ENCODE measurements around the gene ARID1B.

DNA sequence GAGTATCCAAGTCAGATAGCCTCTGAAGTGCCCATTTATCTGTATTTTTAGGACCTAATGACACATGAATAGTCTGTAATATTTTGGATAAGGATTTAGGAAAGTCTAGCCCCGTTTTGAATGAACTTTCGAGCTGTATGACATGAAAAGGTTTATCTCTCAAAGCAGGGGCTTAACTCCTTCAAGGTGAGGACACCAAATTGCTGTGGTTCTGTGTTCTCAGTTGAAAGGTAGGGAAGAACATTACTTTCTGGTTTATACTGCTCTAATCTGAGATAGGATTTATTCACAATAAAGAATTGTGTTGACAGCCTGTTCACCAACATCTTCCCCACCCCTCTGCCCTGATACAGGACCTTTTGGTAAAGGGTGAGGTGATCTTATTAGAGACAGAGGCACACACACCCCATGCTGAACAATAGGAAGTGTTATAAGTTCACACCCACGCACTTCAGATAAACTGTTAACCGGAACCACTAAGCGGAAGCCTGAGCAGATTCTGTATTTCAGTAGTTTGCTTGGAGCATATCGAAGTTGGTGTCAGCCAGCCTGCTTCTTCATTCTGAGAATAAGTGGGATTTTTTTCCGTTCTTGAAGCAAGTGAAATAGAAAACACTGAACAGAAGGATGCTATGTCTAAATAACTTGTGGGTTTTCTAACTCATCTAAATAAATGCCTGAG is 322.9 kb downstream of the ARID1B start:
- no peak for TF ChIP-seq CTCF (IDR thresholded peaks at IDR 0.05)
- TF ChIP-seq POLR2A (IDR thresholded peaks at IDR 0.05), result no peak
